NOMO-1 treated with dmso at 0.1 percent for 144 hours (cell line): ENCODE data around the gene ULBP1.
A peak's percentile ranks its signal among the peaks of the same experiment; 100 is the strongest.
"Not testable (repeated sequence)": the region's sequence is repeated elsewhere in the genome, so short reads cannot be mapped to it uniquely, and the experiment has no call there.

Experiments used
- DNase-seq: peaks from one replicate; lab custom pipeline; 2025; ENCODE audit not compliant: unreplicated experiment; lab: John Stamatoyannopoulos, UW

The ULBP1 gene, protein sequence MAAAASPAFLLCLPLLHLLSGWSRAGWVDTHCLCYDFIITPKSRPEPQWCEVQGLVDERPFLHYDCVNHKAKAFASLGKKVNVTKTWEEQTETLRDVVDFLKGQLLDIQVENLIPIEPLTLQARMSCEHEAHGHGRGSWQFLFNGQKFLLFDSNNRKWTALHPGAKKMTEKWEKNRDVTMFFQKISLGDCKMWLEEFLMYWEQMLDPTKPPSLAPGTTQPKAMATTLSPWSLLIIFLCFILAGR

DNA sequence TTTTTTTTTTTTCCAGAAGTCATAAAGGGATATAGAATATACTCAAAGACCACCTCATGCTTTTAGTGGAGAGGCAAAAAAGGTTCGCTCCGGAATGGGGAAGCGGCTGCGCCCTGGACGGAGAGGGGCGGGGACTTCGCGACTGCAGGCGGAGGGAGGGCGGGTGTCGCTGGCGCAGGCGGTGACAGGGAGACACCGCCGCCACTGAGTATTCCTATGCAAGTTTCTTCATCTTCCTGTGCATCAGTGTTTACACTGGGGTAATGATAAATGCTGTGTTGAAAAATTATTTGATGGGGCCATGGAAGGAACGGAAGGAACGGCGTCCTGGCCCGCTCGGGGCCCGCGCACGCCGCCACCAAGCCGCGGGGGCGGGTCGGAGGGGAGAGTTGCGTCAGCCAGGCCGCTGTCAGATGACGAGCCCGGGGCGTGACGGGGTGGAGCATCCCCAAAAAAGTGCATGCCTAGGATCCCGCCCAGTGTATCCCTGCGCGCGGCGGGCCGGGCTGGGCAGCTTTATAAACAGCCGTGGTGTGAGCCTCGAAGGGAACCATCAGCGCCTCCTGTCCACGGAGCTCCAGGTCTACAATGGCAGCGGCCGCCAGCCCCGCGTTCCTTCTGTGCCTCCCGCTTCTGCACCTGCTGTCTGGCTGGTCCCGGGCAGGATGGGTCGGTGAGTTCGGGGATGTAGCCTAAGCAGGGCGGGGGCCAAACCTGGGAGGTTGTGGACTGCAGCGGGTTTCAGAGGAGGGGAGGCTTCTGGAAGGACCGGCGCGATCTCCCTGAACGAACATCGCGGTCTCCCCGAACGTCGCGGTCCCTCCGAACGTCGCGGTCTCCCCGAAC is at the start of gene ULBP1:
Gene ULBP1 (plus strand): TSS at position 482 of the 846 bp plus-strand sequence. CDS start 107 bp downstream, at position 589.
- peak; percentile 78 for DNase-seq

DNA sequence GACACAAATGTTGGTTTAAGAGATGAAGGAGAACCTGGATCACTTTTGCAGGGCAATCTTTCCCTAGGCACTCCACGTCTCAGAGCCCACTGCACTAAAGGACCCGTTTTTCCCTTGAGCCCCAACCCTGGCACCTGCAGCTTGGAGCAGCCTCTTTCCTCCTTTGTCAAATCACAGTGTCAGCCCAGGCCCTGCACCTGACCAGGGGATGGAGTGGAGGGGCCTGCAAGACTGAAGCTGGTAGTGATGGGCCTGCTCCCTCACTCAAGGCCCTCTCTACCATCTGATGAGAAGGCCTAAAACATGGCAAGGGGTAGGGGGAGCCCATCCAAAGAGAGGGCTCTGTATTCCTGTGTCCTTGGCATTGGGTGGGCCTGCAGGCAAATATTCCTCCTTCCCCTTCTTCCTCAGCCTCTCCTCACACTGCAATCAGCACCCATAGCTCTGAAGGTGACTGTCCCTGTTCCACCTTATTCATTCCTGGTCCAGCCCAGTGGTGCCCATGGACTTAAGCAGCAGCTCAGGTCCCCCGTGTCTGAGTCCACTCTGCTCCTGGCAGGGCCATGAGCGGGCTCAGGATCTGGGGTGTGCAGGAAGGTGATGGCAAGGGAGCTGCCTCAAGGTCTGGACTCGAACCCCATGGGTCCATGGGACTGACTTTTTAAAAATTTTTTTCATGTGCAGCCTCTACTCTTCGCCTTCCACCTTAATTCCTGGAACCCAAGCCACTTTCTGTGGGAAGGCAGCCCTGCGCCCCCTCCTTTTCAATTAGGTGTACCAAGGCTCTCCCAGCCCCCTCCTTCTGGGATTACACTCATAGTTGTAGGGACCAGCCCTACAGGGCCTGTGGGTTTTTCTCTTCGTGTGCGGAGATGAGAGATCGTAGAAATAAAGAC is 47.5 kb upstream of the ULBP1 start:
- no peak for DNase-seq

DNA sequence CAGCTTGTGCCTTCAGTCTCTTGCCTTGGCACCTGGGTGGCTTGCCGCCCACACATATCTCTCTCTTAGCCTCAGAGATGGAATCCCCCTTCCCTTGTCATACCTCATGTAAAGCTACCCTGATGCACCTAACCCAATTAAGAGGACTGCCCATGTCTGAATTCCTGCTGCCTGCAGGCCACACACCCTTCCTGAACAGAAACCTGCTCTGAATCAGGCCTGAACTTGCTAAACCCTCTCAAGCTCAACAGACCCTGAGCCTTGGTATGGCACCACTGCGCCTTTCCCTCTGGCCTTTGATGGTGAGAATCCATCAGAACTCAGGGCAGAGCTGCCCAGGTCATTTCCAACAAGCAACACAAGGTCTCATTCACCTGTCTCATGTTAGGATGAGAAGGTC is 46.1 kb upstream of the ULBP1 start:
- no peak for DNase-seq

DNA sequence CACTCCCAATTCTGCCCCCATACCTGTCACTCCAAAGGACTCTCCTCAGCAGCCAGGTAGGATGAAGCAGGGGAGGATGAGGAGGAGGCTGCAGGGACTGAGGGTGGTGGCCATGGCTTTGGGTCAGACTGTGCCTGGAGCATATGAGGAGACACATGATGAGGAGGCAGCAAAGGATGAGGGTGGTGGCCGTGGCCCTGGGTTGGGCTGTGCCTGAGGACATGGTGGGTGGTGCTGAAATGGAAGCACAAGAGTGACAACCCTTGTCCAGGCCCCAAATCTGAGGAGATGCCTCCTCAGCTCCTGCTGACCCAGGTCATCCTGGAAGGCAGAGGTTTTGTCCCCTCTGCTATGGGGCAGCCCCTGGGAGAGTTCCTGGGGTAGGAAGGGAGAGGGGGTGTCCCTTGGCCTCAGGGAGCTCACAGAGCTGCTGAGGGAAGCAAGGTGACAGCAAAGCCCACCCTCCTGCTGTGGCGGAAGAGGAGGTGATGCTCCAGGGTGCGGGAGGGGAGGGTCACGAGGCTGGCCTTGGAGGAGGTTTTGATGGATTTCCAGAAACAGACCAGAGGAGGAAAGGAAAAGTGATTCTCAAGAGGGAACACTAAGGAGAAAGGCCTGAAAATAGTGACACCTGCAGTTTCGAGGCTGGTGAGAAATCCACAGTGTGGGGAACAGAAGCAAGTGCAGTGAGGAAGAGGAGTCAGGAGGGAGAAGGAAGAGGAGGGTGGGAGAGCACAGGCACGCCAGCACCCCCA is 45.4 kb upstream of the ULBP1 start:
- DNase-seq, result no peak

DNA sequence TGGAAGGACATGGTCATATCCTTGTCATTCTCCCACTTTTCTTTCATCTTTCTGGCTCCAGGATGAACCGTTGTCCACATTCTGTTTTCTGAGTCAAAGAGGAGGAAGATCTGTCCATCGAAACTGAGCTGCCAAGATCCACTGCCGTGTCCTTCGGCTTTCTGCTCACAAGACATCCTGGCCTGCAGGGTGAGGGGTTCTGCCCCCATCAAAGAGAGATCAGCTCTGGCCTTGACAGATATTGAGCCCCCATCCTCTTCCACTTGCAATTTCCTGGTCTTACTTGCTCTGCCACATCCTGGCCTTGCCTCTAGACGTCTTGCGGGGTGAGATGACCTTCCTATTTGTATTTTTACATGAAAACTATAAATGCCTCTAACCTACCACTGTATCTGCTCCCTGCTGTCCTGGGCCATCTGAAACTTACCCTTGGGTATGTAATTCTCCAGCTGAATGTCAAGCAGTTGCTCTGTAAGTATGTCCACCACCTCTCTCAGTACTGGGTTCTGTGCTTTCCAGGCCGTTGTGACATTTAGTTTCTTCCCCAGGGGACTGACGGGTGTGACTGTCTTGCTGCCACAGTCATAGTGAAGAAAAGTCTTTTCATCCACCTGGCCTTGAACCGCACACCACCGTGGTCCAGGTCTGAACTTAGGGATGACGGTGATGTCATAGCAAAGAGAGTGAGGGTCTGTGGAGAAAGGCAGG is 44.5 kb upstream of the ULBP1 start:
- not testable (repeated sequence) for DNase-seq

DNA sequence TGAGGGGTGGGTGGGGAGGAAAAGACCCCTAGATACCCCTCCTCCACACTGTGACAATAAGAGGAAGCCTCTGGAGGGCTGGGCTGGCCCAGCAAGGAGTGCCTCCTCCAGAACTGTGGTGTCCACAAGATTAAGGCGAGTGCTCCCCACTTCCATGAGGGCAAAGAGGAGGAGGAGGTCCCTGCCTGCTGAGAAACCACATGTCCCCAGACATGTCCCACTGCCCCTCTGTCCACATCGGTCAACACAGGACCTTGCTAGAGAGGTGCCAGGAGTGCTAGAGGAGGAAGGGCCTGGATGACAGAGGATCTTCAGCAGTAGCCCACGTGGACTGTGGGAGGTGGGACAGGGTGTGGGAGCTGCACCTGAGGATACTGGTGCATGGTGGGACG is 43.9 kb upstream of the ULBP1 start:
- no peak for DNase-seq

DNA sequence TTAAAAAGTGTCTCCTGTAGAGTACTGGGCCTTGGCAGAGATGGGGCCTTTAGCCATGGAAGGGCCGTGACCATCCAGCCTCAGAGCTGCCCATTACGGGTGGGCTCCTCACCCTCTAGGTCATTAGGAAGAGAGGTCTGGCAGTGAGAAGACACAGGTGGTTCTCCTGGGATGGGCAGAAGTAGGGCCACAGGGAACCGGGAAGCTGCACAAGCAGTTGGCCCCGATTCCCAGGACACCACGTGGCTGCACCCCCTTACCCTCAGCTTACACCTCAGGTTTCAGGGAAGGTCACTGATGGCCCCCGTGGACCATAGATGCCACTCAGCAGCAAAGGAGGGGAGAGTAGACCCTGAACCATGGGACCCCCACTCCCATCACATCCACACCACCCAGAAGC is 42.4 kb upstream of the ULBP1 start:
- no peak for DNase-seq

DNA sequence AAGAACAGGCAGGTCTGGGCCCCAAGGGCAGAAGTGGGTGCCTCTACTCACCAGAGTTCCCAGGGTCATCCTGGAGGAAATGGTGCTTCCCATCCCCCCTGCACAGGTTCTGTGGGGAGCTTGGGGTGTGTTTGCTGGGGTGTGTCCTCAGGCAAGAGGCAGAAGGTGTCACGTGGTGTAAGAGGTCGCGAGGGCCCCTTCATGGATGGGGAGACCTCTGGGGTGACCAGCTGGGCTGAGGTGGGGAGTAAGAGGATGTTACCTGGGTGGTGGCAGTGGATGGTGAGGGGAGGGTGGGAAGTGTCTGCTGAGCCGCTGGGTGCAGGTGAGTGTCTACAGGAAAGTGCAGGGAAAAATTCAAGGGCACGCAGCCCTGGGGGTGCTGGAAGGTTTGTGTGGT is 41.7 kb upstream of the ULBP1 start:
- DNase-seq, result not testable (repeated sequence)

DNA sequence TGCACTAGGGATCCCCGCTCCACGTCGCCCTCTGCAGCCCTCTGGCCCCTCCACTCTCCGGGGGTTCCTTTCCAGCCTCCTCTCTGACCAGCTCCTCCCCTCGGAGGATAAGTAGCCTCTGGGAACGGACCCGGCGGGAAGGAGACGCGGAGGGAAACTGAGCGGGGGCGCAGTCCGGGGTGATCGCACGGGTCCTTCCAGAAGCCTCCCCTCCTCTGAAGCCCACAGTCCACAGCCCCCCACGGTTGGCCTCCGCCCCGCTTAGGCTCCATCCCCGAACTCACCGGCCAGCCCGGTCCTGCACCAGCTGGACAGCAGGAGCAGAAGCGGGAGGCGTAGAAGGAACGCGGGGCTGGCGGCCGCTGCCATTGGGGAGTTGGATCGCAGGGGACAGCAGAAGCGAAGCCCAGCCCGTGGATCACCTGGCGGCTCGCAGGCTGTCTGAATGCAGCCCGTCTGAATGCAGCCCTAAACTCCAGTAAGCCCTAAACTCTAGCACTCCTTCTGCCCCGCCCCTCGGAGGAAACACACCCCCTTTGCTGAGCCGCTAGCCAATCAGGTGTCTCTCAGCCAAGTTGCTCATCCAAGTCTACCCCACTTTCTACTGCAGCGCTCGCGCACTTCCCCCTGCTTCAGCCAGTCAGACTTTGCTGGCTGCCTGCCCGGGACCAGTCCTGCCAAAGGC is 41.0 kb upstream of the ULBP1 start, which contains the start of gene RAET1G:
Gene RAET1G (minus strand): TSS at position 480 of the 685 bp plus-strand sequence. CDS start 111 bp downstream, at position 369.
- DNase-seq, result peak; percentile 97

DNA sequence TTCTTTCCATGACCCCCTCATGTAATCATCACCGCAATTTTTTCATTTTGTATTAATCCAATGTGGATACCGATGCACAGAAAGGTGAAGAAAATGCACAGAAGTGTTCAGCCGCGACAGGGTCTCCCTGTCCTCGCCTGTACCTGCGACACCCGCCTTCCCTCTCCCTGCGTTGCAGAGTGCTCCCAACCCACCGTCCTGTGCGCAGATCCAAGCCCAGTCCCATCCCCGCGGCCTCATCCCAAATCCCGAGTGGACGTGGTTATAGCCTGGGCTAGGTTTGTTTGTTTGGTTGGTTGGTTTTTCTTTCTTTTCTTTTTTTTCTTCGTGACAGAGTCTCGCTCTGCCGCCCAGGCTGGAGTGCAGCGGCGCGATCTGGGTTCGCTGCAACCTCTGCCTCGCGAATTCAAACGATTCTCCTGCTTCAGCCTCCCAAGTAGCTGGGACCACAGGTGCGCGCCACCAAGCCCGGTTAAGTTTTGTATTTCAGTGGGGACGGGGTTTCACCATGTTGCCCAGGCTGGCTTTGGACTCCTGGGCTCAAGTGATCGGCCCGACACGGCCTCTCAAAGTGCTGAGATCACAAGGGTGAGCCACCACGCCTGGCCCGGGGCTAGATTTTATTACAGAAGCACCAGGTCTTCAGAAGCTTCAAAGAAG is 40.3 kb upstream of the ULBP1 start:
- DNase-seq, result no peak

DNA sequence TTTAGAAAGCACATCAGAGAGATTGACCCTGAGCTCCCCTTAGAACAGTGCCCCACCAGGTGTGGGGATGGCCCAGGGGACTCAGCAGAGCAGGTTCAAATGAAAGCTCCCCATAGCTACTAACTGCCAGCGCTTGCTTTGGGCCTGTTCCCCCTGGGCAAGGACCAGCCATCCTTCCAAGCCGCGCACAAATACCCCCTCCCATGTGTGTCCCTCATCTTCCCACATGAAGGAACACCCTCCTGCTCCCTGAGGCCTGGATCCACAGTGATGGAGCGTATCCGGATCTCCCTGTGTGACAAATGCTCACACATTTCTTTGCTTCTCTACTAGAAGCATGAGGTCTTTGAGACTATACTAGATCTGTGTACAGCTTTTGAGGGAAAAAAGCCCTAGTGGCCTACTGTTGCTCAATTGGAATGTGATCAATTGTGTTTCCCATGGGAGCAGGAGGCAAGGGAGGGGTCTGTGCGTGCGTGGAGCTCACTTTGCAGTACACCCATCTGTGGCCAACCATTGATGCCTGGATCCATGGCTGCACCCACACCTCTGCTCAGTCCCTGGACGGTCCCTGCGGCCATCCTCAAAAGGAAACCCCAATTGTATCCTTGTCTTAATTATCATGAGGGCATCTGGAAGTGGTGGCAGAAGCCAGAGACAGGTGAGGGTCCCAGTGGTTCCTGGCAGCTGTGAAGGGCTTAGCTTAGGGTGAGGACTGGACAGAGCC is 39.4 kb upstream of the ULBP1 start:
- DNase-seq, result no peak

DNA sequence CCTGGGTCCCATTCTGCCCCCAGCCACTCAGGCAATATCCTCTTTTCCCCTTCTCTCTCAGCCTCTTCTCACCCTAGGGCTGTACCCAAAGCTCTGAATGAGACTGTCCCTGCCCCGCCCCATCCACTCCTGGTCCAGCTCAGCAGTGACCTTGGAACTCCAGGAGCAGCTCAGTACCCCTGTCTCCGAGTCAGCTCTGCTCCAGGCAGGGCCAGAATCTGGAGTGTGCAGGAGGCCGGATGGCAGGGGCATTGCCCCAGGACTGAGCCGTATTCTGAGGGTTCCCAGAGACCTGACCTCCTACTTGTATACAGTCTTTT is 38.9 kb upstream of the ULBP1 start:
- DNase-seq, result no peak

DNA sequence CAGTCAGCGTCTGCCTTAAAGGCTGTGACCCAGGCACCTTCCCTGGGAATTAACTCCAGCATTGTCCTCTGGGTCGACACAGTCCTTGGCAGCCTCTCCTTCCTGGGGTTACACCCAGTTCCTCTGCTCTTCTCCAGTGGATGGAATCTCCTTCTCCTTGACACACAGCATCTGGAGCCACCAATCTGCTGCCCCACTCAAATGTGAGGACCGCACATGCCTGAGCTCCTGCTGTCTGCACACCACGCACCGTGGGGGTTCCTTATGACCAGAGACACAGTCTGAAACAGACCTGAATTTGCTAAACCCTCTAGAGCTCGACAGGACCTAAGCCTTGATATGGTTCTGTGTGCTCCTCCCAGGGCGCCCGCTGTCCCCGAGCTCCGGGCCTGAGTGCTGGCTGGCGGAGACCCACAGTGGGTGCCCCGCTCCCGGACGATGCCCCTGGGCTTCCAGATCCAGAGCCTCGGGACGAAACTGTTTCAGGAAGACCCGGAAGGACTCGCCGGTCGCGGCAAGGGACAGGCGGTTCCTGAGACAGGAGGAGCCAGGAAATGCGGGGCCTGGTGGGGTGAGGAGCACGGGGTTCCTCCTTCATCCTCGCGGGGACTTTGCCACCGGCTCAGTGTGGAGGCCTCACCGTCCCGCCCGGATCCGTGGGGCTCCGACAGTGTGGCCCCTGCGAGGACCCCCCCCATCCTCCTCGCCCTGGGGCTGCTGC is 38.3 kb upstream of the ULBP1 start:
- no peak for DNase-seq

DNA sequence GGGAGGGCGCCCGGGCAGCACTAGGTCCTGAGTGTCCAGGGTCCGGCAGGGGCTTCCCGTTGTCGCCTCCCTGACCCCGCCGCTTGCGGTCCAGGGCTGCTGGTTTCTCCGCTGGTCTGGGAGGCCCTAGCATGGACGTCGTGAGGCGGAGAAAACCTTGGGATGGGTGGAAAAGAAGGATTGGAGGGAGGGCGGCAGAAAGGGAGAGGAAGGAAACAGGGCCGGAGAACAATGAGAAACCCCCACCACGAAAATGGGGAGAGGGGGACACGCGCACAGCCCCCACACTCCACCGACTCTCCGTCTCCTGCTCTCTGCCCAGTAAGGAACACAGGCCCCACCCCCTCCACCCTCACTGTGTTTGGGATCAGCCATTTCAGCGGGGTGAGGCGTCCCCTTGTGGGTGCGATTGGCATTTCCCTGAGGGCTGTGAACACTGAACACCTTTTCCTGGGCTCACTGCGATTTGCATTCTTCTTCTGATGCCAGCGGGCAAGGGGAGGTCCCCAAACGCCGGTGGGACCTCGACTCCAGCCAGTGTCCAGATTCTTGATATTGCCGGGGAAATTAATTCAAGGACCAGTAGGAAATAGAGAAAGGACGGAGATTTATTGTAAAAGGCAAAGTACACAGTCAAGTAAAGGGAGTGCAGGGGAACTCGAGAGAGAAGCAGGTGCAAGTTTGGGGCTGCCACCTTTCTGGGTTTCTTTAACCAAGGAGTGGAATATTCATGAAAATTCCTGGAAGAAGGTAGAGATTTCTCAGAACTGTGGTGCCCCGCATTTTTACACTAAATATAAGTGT is 37.6 kb upstream of the ULBP1 start:
- DNase-seq, result peak; percentile 22

DNA sequence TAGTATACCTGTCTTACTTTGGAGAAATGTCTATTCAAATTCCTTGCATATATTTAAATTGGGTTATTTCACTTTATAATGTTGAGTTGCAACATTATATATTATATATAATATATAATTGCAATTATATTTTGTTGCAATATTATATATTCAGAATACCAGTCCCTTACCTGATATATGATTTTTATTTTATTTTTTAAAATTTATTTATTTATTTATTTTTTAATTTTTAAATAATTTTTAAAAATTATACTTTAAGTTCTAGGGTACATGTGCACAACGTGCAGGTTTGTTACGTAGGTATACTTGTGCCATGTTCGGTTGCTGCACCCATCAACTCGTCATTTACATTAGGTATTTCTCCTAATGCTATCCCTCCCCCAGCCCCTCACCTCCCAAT is 36.7 kb upstream of the ULBP1 start:
- not testable (repeated sequence) for DNase-seq

DNA sequence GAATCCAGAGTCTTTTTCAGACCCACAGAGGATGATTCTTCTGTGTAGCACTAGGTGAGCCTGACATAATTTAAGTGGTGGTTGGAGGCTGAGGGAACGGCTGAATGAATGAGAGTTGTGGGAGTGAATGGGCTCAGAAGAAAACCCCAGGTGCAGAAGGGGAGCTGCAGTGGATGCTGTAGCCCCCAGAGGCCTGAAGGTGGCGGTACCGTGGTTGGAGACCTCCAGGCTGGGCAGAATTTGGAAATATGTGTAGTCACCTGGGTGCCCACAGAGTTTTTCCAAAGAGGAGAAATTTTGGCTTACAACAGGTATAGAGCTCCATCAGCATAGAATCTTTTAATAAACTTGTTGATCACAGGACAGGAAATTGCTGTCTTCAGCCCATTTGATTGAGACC is 34.3 kb upstream of the ULBP1 start:
- no peak for DNase-seq

DNA sequence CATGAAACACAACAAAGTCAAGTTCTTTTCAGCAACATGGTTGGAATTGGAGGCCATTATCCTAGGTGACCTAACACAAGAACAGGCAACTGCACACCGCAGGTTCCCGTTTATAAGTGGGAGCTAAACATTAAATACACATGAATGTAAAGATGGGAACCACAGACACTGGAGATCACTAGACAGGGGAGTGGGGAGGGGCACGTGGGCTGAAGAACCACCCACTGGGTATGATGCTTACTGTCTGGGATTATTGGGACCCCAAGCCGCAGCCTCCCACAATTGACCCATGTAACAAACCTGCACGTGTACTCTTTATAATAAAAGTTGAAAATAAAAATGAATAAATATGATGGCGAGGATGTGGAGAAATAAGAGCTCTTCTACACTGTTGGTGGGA is 32.2 kb upstream of the ULBP1 start:
- DNase-seq, result no peak
